DMS53 treated with DMSO at 0.1 percent for 48 hours (cell line): Measurements from ENCODE around the gene IPO13.

ENCODE experiments used
- DNase-seq: peaks from one replicate; lab custom pipeline; 2025; ENCODE audit not compliant: unreplicated experiment; lab: John Stamatoyannopoulos, UW

The IPO13 gene

DNA sequence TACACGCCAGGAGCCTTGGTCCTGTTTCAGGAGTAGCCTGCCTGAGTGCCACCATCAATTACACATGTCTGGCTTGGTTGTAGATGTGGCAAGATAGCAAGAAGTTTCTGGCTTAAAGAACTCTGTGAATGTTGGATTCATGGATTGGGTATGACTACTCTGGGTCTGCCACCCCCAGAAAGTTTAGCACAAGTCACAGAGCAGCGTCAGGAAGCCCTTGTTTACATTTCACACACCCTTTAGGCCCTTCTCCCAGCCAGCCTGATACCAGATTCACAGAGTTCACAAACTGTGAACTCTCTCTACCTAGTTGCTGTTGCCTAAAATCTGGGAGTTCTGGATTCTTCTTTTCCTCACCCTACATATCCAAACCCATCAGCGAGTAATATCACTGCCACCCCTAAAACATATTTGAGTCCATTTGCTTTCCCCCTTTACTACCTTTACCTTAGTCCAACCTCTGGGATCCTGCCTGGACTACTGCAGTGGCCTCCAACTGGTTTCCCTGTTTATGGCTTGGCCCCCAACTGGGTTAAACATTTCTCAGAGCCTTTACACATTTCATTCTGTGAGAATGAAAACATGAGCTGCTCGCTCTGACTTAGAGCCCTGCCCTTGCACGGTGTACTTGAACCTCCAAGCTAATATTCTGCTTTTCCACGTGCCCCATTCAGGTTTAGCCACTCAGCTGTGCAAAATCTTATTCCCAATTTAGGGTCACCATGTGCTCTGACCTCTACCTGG lies 40.6 kb downstream of the IPO13 start:
- no peak for DNase-seq

DNA sequence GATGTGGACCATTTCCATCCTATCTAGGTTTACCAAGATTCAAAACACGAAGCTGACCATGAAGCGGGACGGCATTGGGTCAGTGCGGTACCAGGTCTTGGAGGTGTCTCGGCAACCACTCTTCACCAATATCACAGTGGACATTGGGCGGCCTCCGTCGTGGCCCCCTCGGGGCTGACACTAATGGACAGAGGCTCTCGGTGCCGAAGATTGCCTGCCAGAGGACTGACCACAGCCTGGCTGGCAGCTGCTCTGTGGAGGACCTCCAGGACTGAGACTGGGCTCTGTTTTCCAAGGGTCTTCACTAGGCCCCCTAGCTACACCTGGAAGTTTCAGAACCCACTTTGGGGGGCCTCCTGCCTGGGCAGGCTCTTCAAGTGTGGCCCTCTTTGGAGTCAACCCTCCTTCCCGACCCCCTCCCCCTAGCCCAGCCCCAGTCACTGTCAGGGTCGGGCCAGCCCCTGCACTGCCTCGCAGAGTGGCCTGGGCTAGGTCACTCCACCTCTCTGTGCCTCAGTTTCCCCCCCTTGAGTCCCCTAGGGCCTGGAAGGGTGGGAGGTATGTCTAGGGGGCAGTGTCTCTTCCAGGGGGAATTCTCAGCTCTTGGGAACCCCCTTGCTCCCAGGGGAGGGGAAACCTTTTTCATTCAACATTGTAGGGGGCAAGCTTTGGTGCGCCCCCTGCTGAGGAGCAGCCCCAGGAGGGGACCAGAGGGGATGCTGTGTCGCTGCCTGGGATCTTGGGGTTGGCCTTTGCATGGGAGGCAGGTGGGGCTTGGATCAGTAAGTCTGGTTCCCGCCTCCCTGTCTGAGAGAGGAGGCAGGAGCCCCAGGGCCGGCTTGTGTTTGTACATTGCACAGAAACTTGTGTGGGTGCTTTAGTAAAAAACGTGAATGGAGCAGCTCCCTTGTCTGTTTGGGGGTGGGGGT lies 43.8 kb downstream of the IPO13 start:
- no peak for DNase-seq

DNA sequence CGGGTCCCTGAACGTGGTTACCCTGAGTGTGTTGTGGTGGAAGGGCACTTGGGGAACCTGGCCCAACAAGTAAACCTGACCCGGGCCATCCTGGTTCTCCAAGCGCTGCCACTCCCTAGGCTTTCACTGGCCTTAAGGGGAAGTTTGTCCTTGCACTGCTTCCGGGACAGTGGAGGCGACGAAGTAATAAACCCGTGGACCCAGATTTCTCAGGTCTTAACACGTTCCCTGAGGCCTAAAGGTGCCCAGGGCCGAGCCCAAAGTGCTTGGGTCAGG lies 44.4 kb downstream of the IPO13 start:
- no peak for DNase-seq

DNA sequence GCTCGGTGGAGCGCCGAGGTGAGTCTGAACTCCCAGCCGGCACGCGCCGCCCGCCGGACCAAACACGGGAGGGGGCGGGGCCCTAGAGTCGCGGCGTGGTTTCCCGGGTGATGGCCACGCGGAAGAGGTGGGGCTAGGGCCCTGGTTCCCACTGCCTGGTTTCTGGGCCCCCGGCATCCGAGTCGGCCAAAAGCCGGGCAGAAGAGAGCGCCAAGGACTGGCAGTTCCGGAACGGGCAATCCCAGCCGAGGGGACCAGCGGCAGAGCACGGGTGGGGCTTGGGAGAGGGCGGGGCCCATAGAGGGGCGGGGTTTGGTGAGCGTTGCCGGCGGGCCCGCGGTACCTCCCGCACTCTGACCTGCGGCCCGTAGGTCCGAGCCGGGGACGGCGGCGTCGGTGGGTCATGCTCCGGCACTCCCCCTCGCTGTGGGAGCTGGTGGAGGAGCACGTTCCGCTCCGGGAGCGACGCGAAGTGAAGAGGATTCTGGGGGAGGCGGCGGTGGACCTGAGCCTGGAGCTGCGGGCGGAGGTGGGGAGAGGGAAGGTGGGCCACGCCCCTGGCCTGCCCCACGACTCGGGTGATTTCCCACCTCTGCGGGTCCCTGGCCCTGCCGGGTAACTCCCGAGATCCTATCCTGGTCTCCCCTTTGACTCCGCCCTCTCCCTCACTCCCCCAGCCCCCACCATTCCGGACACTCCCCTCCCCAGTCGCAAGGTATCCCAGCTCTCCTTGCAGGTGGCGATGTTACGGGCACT lies 44.9 kb downstream of the IPO13 start, which contains the start of gene CCDC24:
Gene CCDC24 (plus strand): TSS at position 124 of the 756 bp plus-strand sequence. CDS start 280 bp downstream, at position 404.
- DNase-seq: peak; percentile 81

DNA sequence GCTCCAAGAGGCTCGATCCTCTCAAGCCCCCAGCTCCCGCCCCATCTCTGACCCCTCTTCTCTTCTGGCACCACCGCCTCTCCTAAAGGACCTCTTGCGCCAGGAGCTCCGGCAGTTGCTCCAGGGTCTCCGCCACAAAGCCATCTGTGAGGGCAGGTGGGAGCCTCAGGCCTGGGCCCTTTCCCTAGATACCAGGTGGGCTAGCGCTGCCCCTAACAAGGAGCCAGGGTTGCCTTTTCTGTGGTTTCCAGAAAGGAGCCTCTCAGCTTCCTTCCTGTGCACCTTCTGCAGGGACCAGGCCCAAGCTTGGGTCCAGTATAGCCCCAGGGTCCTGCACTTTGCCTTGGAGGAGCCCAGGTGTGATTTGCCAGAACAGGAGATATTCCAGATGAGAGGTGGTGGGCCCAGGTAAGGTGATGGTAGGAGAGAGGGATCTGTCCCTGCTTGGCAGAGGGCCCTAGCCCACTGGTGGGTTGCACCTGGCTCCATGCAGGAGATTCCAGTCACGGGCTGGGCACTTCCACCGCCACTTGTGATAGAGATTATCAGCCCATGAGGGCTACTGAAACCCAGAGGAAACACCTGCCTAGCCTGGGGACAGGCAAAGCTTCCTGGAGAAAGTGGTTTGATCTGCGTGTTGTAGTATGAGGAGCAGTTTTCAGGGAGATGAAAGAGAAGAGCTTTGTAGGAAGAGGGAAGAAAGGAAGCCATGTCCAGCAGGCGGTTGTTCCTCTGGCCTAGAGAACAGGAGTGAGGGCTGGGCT lies 45.7 kb downstream of the IPO13 start:
- no peak for DNase-seq

DNA sequence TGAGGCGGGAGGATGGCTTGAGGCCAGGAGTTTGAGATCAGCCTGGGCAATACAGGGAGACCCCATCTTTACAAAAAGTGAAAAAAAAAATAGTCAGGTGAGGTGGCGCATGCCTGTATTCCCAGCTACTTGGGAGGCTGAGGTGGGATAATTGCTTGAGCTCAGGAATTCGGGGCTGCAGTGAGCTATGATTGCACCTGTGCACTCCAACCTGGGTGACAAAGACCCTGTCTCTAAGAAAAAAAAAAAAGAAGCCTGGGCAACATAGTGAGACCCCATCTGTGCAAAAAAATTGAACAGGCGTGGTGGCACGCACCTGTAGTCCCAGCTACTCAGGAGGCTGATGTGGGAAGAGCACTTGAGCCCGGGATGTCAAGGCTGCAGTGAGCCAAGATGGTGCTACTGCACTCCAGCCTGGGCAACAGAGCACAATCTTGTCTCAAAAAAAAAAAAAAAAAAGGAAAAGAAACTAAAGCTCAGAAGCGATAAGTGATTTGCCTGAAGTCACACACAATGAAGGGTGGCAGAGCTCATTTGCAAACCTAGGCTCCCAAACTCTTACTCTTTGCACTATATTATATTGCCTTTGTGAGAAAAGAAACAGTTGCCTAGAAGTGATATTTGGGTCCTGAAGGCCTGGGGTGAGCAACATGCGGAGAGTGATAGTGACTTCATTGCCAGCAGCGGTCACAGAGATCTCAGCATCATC lies 46.6 kb downstream of the IPO13 start:
- DNase-seq: no peak

DNA sequence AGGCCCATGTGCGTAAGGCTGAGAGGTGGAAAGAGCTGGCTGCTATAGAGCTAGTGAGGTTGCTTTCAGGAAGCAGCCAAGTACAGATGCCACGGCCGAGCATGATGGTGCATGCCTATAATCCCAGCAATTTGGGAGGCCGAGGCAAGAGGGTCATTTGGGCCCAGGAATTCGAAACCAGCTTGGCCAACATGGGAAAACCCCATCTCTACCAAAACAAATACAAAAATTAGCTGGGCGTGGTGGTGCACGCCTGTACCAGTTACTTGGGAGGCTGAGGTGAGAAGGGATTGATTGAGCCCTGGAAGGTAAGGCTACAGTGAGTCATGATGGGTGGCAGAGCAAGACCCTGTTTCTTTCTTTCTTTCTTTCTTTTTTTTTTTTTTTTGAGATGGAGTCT lies 47.3 kb downstream of the IPO13 start:
- DNase-seq: no peak

DNA sequence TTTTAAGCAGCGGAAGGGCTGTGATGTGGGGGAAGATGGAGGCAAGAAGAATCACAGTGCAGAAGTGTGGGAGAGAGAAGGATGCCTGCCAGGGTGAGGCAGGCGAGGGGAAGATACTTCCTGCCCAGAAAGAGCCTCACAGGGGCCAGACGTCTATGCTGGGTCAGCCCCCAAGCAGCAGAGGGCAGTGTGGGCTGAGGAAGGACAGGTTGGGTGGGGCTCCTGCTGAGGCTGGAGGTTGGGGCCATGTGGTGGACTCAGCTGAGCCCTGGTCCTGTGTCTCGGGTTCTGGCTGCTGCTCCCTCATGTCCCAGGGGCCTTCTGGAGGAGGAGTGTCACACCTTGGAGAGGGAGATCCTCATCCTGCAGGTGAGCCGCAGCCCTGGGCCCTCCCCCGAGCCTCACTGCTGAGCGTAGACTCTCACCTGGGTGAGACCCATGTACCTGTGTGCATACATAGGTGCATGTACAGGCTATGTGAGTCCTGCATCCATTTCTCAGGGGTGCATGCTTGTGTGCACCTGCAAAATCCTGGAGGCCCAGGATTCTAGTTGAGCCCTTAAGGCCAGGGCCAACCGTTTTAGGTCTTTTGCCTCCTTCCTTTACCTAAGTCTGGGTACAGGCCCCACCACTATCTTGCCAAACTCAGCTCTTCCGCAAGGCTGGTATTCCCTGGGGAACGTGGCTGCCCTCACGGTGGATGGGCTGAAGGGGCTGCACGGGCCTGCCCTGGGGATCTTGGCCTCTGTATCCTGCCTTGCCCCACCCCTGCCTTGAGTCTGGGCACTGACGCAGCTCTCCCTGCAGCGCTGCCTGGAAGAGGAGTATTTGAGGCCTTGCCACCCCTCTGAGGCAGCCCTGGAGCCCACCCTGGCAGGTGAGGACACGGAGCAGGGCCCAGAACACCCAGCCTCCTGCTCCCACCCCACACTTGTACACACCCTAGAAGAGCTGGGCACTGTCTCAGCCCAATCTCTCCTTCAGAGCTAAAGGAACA lies 48.3 kb downstream of the IPO13 start:
- DNase-seq: no peak

DNA sequence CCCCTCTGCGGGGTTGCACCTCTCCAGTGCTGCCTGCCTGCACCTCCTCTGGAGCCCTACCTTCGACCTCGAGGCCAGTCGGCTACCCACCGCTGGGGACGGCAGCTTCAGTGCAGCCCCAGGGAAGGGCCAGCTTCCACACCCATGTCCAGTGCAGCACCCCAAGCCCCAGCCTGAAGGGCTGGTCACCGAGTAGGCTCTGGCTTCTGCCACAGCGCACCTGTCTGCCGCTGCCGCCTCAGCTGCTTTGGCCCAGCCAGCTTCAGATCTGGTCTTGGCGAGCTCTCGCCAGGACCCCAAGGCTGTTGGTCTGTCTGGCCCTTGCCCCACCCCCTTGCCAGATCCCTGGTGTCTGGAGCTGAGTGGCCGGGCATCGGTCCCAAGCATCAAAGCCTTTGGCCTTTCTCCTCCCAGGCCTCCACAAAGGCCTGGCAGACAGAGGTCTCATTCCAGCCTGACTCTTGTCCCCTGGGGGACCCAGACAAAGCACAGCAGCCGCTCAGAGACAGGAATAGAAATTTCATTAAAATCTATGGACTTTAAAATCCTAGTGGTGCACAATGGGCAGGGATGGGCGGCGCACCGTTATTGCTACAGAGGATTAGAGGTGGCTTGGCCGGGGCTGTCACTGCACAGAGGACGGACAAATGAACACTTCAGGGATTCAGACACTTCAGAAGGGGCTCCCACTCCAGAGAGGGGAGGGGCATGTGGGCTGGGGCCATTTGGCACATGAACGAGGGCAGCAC lies 49.4 kb downstream of the IPO13 start:
- DNase-seq: no peak

DNA sequence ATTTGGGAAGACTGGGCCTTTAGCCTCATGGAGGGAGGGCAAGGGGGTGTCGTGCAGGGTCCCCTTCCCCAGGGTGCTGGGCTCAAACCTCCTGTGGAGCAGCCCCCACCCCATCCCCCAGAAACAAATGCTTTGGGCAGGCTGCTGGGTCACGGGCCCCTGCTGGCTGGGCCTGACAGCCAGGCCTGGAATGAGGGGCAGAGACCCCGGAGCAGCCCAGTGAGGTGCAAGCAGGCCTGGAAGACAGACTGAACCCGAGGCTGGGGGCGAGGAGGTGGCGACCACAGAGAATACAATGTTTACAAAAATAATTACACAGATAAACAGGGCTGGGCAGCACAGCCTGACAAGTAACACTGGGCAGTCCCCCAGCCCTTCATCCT lies 50.0 kb downstream of the IPO13 start:
- no peak for DNase-seq

DNA sequence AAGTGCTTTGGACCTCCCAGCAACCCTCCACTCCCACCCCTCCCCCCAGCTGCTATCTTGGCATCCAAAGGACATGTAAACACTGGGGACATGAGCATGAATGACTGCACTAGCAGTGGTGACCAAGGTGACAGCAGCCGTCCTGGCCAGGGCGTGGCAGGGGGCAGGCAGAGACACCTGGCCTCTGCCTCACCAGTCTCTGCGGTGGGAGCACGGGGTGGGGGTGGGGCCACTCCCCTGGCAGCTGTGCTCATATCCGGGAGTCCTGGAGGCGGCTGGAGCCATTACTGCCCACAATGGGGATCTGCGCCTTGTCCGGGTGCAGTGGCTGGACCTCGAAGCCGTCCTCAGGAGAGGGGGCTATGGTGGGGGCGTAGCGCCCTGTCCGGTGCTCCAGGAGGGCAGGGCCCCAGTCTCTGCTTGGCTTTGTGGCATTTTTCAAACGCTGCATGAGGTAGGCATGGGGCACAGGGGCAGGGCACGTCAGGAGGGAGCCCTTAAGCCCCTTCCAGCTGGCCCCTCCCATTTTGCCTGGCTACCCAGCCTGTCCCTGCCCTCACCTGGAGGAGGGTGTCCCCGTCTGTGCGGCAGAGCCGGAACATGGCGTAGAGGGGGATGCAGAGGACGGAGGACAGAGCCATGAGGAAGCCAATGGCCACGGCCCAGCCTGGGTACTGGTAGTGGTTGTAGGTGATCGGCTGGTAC lies 50.7 kb downstream of the IPO13 start:
- peak; percentile 68 for DNase-seq

DNA sequence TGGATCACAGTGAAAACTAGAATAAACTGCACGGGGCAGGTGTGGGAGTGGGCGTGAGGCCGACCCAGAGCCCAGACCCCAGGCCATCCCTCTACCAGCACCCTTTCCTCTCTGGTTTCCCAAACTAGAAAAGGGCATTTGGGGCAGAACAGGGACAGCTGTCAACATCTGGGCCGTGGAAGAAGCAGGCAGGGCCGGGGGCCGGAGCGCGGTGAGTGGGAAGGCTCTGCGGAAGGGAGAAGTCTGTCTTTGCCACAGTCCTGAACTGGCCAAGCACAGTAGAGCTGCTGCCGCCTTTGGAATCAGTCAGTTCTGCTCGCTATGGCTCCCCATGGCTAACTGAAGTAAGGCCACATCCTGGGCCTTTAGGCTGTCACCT lies 51.2 kb downstream of the IPO13 start:
- DNase-seq: no peak

DNA sequence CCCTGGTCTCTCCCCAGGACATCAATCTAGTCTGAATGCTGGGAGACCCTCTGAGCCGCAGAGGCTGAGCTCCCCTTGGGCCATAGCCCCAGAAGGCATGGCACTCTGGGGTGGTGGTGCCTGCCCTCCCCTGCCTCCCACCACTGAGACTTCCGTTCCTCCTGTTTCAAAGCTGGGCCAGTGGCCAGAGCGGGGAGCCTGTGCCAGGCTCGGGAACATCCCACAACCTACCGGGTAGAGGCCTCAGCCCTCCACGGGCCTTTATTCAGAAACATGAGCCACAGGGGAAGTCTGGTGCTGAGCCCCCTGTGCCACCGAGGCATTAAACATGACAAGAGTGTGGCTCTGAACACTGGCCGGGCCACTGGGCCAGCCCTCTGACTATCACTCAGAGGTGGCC lies 52.7 kb downstream of the IPO13 start:
- no peak for DNase-seq

DNA sequence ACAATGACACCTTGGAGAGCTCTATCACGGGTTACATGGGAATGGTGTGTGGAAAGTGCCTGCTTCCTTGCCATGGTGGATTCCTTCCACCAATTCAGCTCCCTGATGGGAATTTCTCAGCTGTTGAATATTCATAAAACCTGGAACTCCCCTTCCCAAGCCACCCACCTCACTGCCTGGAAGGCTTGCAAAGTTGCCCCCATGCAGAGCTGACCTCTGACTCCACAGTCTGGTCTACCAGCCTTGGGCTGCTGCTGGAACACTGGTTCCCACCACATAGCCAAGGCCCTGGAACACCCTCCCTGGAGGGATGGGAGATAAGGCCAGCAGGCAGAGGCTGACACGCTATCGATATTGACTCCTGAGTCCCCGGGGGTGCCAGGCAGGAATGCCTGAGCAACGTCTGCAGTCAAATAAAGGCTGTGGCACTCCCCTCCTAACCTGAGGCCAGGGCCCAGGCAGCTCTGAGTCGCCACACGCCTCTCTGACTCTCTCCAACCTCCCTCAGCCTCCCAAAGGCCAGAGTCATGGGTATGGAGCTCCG lies 53.4 kb downstream of the IPO13 start:
- no peak for DNase-seq

DNA sequence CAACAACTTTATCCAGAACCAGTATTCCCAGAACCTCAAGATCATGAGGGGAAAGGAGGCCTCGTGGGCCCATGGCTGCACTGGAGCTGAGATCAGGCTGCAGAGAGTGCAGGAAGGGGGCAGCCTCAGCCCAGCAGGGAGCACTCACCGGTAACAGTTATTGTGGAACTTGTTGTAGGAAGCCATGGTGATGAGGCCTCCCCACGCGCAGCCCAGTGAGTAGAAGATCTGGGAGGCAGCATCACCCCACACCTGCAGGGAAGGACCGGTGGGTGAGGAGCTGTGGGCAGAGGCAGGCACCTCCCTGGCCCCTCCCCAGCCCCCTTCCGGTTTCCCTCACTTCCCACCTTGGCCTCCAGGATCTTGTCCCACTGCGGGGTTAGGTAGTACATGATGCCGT lies 55.4 kb downstream of the IPO13 start:
- no peak for DNase-seq

DNA sequence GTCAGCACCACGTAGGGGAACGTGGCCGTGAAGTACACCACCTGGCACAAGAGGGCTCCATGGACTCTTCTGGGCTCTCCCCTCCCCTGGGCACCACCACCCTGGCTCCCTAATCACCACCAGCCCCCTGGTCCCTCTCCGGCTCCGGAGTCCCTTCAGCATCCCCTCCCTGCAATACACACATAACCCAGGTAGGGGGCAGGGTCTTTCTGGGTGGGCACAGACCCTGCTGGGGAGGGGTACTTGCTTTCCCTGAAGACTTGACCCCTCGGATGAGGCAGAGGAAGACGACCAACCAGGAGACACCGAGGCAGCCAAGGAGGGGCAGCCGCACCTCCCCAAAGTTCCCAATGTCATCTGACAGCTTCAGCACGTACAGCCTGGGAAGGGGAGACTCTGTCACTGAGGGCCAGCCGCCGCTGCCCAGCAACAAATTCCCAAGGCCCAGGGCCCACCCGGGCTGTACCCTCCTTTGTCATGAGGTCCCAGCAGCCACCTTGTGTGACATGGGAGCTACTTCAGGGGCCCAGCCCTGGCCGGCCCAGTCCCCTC lies 55.9 kb downstream of the IPO13 start:
- no peak for DNase-seq

DNA sequence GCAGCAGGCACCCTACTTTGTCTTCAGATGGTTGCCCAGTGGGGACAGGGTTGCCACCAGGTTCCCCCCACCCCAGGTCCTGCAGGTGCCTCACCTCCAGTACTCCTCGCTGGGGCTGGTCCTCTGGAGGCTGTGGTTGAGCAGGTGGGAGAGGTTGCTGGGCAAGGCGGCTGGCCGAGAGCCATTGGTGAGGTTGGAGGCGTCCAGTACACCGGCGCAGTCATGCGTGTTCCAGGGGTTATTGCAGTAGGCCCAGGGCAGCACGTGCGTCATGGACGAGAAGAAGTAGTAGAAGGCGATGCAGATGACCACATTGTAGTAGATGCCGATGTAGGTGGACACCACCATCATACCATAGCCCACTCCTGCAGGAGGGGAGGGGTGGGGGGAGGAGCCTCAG lies 61.5 kb downstream of the IPO13 start:
- no peak for DNase-seq
